Endothelial cell of hepatic sinusoid (primary cell): ENCODE results near the gene MACF1.
"Not testable (repeated sequence)": the region's sequence is repeated elsewhere in the genome, so short reads cannot be mapped to it uniquely, and the experiment has no call there.

Source experiments
- in situ Hi-C: cut with HindIII; loops from 2 replicates; pipeline ENCODE4 v1.10.0; 2017; ENCODE audit warnings: low sequenced_read_pairs

Gene MACF1, protein sequence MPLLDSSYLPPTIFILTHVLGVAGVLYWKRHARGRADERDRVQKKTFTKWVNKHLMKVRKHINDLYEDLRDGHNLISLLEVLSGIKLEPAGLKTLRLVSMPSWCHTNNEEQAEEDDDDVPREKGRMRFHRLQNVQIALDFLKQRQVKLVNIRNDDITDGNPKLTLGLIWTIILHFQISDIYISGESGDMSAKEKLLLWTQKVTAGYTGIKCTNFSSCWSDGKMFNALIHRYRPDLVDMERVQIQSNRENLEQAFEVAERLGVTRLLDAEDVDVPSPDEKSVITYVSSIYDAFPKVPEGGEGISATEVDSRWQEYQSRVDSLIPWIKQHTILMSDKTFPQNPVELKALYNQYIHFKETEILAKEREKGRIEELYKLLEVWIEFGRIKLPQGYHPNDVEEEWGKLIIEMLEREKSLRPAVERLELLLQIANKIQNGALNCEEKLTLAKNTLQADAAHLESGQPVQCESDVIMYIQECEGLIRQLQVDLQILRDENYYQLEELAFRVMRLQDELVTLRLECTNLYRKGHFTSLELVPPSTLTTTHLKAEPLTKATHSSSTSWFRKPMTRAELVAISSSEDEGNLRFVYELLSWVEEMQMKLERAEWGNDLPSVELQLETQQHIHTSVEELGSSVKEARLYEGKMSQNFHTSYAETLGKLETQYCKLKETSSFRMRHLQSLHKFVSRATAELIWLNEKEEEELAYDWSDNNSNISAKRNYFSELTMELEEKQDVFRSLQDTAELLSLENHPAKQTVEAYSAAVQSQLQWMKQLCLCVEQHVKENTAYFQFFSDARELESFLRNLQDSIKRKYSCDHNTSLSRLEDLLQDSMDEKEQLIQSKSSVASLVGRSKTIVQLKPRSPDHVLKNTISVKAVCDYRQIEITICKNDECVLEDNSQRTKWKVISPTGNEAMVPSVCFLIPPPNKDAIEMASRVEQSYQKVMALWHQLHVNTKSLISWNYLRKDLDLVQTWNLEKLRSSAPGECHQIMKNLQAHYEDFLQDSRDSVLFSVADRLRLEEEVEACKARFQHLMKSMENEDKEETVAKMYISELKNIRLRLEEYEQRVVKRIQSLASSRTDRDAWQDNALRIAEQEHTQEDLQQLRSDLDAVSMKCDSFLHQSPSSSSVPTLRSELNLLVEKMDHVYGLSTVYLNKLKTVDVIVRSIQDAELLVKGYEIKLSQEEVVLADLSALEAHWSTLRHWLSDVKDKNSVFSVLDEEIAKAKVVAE (N-terminal part only)

DNA sequence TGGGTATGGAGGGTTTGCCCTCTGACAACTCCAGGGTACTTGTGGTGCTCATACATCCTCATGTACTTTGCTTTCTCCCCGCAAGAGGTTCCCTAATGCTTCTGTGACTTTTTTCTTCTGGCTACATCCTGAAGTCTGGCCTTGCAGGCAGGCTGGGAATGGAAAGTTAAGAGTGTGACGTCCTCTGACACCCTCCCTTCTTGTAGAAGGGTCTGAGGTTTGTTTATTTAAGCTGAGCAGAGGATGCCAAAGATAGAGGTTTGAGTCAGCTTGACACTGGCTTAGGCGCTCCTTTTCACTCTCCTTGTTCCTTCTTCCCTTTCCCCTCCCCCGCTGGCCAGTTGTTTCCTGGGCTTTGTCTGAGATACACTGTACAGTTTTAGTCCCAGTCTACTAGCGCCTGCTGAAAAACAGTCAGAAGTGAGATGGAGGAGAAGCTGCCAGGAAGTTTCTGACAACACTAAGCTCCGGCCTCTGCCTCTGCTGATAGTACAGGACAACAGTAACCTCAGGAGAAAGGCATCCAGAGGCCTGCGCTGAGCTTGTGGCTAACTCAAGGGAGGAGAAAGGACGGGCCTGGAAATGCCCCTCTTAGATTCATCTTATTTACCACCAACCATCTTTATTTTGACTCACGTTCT is at the start of gene MACF1:
Gene MACF1 (plus strand): TSS at position 255 of the 641 bp plus-strand sequence. CDS start 328 bp downstream, at position 583.
- in situ Hi-C loops, result no loop called here

DNA sequence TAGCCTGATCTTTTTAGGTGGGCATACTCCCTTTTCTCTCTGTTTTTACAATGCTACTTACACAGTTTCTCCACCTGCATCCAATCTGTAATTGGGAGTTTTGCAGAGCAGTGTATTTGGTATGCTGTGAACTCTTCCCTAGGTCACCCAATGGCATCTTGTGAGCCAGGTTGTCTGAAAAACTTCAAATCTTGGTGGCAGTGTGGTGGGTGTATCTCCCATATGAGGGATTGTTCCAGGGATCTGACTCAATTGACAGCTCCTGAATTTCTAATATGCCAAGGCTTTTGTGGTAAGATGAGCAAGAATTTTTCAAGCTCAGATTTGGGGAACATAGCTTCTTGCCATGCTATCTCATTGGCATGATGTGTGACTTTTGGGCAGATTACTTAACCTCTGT is 47.2 kb upstream of the MACF1 start:
- in situ Hi-C loops, result no loop called here

DNA sequence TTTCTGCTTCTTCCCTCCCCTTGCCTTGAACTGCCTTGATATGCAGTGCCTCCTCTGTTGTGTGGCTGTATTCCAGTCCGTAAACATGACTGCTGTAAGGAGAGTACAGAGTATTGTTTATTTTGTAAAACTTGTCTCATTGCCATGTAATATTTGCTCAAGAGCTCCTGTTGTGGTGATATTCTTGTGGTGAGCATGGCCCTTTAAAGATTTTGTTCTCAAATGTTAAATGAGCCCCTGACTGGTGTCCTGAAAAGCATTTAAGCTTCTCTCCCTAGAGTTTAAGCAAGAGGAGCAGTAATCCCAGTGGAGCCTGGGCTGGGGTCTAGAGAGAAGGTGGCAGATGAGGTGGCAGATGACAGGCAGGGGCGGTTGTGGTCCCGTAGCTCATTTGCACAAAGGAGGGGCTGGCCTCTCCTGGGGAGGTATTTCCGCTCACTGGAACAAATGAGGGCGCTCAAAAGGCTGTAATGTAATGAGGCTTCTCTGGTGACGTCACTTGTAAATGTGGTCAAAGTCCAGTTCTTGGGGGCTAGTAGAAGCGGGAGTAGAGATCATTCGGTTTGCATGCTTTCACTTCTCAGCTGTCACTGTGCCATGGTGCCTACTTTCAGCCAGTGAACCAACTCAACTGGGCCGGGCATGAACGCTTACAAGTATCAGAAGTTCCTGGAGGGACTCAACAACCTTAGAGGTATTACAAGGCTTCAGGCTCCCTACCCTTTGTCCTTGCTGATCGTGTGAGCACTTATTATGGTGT is 46.0 kb upstream of the MACF1 start:
- in situ Hi-C loops, result no loop called here

DNA sequence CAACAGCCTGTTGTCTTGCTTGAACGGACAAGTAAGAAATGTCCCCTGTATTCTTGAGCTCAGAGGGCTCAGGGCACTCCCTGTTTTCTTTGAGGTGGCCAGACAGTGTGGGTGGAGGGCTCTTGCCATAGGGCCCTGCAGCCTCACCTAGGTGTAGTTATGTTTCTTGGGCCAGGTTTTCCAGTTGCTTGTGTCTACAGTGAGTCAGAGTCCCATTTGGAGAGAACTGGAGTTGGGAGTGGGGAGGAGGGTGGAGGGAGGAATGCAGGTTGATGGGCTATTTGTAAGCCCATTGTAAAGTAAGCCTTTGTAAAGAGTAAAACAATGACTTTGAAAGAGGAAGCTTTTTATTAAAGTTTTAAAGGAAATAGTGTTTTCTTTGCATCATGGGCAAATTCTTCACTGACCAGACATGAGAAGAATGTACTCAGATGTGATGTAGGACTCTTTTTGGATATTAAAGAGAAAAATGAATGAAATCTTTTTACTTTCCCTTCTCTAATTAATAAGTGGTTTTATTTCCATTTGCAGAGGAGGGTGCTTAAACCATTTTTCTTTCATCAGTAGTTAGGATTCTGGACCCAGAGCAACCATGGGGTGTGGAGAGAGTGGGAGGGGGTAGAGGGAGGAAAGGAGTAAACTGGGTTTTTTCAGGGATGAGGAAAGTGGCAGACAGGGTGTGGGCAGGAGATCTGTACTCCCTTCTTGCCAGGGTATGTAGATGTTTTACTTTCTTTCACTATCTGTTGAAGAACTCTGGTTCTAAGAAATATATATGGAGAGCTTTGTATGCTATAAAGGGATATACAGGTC is 45.1 kb upstream of the MACF1 start:
- in situ Hi-C loops, result no loop called here

DNA sequence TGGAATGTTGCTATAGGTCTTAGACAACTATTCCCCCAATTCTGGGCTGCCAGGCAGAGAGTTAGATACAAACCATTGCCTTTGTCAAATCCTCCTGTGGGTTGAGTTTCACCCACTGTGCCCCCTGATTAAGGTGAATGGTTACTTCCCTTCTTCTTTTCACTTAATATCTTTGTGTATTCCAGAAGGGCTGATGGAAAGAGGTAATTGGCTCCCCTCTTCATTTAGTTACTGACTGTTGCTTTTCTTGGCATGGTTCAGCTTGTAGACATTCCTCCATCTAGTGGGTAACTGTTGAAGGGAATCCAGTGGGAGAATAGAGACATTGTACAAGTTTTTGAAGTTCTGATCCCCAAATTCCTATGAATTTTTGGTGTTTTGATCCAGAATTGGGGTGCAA is 43.8 kb upstream of the MACF1 start:
- in situ Hi-C loops, result no loop called here

DNA sequence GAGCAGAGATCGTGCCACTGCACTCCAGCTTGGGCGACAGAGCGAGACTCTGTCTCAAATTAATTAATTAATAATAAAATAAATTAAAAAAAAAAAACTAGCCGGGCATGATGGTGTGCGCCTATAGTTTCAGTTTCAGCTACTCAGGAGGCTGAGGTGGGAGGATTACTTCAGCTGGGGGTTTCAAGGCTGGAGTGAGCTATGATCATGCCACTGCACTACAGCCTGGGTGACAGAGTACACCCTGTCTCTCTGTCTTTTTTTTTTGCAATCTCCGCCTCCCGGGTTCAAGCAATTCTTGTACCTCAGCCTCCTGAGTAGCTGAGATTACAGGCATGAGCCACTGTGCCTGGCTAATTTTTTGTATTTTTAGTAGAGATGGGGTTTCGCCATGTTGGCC is 42.7 kb upstream of the MACF1 start:
- in situ Hi-C loops, result not testable (repeated sequence)

DNA sequence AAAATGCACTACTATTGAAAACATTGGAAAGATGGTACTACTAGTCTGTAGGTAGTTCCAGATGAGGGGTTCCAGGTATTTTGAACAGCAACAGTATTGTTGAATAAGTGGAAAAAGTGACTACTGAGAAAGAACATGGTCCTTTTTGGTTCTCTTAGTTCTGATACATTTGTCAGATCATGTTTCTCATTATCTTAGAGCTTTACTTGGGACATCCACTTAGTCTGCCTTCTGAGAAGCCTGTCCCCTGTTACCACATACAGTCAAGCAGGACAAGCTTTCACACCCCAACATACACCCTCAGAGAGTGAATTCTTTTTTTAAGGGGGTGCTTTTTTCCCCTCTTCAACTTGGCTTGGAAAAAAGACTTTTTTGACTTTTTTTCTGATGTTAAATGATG is 41.0 kb upstream of the MACF1 start:
- in situ Hi-C loops, result no loop called here

DNA sequence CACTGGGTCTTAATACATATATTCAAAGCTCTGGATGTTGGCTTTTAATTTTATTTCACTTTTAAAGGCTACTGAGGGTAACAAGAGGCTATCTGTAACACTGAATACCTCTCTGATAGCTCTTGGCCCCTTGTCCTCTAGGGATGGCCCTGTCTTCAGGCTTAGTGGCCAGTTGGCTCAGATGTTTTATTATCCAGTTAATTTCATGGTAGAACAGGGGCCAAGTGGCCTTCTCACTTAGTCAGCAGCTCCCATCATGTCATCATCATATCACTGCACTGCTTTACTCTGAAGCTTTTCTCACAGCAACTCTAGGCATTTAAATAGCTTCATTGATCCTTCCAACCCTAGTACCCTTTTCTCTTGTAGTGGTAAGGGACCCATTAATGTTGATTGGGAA is 40.2 kb upstream of the MACF1 start:
- in situ Hi-C loops, result no loop called here

DNA sequence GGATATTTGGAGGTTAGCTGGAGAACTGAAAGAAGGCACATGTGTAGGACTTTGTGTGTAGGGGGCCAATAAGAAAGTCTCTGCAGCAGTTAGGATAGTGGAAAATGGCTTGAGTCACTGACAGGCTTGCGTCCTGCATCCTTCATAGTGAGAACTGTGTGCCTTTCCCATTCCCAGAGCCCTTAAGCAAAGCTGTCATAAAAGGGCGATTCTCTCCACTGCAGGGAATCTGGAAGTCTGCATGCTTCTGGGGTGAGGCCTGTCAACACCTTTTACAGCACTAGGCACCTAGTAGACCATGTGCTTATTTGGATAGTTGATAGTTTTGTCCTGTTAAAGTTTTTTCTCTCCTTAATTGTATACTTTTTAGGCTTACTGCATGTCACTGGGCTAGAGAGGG is 39.4 kb upstream of the MACF1 start:
- in situ Hi-C loops, result no loop called here

DNA sequence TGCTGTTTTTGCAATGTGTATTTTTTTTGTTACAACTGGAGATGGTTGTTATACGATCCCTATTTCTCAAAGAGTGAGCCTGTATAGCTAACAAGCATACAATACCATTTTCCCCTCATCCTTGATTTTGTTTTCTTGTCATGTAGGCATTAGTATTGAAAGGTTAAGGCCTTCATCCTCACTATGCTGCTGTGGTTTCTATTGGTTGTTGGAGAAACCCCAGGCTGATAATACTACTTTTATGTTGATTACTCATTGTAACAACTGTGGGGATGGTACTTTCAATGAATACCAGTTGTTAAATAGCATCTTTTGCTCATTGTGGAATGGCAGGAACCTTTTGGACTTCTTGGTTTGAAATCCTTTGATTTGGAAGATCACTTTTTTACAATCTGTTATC is 39.0 kb upstream of the MACF1 start:
- in situ Hi-C loops, result no loop called here

DNA sequence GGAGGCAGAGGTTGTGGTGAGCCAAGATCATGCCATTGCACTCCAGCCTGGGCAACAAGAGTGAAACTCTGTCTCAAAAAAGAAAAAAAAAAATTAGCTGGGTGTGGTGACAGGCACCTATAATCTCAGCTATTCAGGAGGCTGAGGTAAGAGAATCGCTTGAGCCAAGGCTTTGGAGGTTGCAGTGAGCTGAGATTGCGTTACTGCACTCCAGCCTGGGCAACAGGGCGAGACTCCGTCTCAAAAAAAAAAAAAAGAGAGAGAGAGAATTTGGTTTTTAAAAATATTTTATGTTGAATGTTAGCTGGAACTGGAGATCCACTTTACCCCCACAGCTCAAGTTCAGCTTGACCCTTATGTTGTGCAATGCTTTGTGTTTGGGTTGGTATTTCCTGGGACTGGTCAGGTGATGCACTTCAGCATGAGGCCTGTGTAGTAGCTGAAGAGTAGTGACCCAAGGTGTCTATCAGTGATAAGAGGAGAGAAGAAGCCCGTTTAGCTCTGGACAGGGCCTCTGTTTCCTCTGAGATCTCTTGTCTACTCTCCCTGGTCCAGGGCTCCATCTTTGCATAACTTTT is 36.8 kb upstream of the MACF1 start:
- in situ Hi-C loops, result no loop called here

DNA sequence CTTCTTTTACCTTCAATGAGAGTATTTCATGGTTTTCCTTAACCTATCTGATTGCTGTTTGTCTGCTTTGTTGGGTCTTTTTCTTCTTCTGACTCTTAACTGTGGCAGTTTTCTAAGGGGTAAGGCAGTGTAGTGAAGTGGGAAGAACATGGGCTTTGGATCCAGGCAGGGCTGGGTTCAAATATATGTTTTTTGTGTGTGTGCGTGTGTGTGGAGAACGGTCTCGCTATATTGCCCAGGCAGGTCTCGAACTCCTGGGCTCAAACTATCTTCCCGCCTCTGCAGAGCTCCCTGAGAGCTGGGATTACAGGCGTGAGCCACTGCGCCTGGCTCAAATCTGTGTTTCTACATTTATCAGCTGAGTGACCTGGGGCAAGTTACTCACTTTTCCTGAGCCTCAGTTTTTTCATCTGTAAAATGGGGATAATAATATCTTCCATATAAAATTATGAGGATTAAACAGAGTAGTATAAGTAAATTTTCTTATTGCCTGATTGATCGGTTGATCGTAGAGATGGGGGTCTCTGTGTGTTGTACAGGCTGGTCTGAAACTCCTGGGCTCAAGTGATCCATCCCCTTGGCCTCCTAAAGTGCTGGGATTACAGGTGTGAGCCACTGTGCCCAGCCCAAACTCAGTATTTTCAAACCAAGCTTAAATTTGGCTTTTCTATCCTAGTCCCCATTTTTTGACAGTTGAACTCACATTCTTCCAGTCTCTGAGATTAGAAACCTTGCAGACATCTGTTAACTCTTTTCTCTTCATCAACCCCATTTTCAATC is 36.0 kb upstream of the MACF1 start:
- in situ Hi-C loops, result no loop called here

DNA sequence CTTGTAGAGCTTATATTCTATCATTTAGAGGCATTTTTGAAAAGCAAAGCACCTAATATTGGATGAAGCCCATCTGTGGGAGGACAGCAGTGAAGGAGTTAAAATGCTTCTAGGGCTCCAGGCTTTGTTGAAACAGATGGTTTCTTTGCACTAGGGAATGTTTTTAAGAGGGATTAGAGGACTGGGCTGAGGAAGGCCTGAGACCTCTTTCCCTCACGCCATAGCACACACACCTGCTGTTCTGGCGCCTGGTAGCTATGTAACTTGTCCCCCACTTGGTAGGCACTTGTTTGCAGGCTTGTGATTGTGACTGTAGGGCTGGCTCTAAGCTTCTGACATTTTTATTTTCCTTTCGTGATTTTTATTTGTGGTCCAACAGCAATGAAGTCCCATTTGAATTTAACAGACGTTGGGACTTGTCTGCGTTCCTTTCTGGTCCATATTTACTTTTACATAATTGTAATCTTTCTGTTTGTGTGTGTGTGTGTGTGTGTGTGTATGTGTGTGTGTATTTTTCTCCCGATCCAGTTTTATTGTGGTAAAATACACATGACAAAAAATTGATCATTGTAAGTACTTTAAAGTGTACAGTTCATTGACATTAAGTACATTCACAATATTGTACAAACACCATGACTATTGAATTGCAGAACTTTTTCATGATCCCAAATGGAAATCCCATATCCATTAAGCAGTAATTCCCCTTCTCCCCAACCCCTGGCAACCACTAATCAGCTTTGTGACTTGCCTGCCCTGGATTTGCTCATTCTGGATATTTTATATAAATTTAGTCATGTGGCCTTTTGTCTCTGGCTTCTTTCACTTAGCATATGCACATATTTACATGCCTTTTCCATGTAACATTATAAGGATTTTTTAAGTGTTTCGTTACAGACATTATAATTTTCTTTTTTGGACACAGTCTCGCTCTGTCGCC is 33.5 kb upstream of the MACF1 start:
- in situ Hi-C loops, result no loop called here

DNA sequence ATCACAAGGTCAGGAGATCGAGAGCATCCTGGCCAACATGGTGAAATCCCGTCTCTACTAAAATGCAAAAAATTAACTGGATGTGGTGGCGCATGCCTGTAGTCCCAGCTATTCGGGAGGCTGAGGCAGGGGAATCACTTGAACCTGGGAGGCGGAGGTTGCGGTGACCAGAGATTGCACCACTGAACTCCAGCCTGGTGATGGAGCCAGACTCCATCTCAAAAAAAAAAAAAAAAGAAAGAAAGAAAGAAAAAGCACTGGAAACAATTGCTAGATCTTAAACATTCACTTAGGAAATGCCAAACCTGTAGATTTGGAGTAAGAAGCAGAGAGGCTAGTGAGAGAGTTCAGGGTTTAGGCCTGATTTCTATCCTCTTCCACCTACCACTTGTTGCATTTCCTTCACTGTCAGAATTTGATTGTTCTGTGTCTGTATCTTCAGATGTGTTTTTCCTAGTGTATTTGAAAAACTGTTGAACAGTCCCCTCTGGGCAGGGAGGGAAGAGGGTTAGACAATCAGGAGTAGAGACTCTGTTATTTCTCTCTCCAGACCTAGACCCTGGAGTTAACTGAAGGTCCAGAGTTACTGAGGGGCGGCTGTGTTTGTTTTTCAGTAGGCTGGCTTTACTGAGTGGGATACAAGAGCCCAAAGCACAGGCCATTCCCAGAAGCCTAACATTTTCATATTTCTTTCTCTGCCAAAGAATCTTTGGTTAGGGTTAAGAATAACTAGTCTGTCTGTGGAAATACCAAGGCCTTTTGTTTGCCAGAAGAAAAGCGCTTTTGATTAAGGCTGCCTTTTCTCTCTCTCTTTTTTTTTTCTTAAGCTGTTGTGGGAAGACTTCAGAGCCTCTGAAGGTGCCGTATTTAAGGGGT is 31.1 kb upstream of the MACF1 start:
- in situ Hi-C loops, result no loop called here

DNA sequence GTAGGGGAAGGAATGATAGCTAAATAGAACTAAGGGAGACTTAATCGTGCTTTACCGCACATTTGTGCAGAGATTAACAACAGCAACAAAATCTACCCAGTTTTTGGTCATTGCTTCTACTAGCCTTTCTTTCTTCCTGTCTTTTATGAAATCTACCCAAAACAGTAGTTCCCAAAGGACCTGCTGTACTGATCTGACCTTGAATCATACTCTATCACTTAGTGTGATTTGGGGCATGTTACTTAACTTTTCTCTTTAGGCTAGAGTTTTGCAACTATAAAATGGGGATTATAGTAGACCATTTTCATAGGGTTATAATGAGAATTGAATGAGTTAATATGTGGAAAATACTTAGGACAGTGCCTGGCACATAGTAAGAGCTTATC is 30.5 kb upstream of the MACF1 start:
- in situ Hi-C loops, result no loop called here

DNA sequence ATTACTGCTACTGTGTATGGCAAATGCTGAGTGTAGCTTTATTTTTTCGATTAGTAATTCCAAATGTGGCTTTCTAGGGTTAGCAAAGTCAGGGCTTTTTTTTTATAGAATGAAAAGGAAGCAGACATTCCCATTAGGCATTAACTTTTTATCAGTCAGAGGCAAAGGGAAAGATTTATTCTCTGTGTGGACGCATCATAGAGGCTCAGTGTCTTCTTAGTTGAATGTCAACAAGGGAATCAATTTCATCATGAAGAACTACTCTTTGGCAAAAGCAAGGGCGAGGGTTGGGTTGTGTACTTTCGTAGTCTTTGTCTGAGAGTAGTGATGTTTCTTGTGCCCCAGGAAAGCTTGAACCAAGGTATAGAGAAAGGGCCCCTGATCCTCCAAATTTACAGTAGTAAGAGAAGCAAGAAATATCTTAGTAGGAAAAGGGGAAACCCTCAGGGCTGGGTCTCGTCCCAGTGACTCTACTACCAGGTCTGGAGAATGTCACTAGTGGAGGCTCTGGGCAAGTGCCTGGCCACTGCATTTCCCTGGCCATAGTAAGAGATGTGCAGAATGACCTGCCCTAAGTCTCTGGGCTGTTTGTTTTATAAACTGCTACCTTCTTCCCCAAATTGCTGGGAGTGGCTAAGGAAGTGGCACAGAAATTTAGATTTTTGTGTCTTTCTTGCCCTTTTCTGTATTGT is 30.0 kb upstream of the MACF1 start:
- in situ Hi-C loops, result no loop called here
